K562 (cell line): ENCODE data around the gene MTHFR. TPM values are rescaled to one million over a fixed set of nuclear protein-coding genes. Genes with fewer than 3 reads are reported as not detected.

Source experiments
- ATAC-seq: fragments of 200-7000 bp; cut with Tn5 transposase; 3 replicates; pipeline ENCODE4 v1.9.1; 2020; ENCODE audit warnings: moderate library complexity
- BruUV-seq: library from RNA; stranded (reverse); fragments of 400-500 nt; replicated peaks from 2 replicates; lab custom pipeline; 2021; lab: Mats Ljungman, UMichigan
- CTCF ChIA-PET: fragments of 300-600 bp; formaldehyde crosslinking; extraction: SDS; loops from one replicate; lab custom pipeline; 2021; ENCODE audit warnings: low intra/inter-chr PET ratio; lab: Yijun Ruan, JAX
- POLR2A ChIA-PET: fragments of 300-600, 350-650 bp; sonication (Branson Sonifier 250); formaldehyde crosslinking; extraction: SDS; loops from one replicate; lab custom pipeline; 2021; ENCODE audit warnings: antibody characterized with exemption, inconsistent platforms; lab: Yijun Ruan, JAX
- DNase-seq, 4 experiments: peaks; one replicate each; pipeline versions ENCODE4 v3.0.0 to v3.0.0-alpha.2; 2011 to 2018; ENCODE audit warnings: low spot score in 3 of 4, mixed read lengths in 3 of 4; ENCODE audit errors: extremely low read depth in 1 of 4
- FAIRE-seq: peaks from 2 replicates; lab custom pipeline; 2011; peaks lifted over from hg19 to GRCh38; lab: Jason Lieb, UNC
- H2AFZ ChIP-seq: 2 replicates; pipeline ENCODE4 v1.6.0; 2011; ENCODE audit warnings: low read depth, low read length, control low read depth, inconsistent platforms
- H3K27ac ChIP-seq: fragments of 200-600 bp; 3 replicates; pipeline ENCODE4 v1.8.0; 2011; ENCODE audit warnings: low read depth, mild to moderate bottlenecking, control low read depth, inconsistent platforms, low read length, moderate library complexity, mixed read lengths; ENCODE audit errors: extremely low read depth
- H3K27me3 ChIP-seq, 2 experiments: fragments of 300-600 bp in 1 of 2; 2 replicates in 1 of 2; 3 replicates in 1 of 2; pipeline versions ENCODE4 v1.6.0 to v1.8.0; 2011; ENCODE audit warnings: inconsistent platforms in 2 of 2, low read length in 2 of 2, mild to moderate bottlenecking in 1 of 2, mixed read lengths in 1 of 2, moderate library complexity in 1 of 2; ENCODE audit not compliant: control insufficient read depth in 2 of 2, insufficient read depth in 2 of 2
- H3K36me3 ChIP-seq: fragments of 300-600 bp; 3 replicates; pipeline ENCODE4 v1.8.0; 2011; ENCODE audit warnings: mild to moderate bottlenecking, low read length, inconsistent platforms; ENCODE audit not compliant: control insufficient read depth, insufficient read depth
- H3K4me1 ChIP-seq, 2 experiments: fragments of 200-600 bp in 1 of 2; replicated peaks in 1 of 2; 2 replicates in 1 of 2; 3 replicates in 1 of 2; pipeline versions ENCODE4 v1.5.1 to v1.8.0; 2011; ENCODE audit warnings: inconsistent platforms in 2 of 2, low read length in 2 of 2, mild to moderate bottlenecking in 1 of 2, mixed read lengths in 1 of 2, moderate library complexity in 1 of 2; ENCODE audit not compliant: control insufficient read depth in 2 of 2, insufficient read depth in 2 of 2
- H3K4me2 ChIP-seq: 2 replicates; pipeline ENCODE4 v1.6.1; 2011; ENCODE audit warnings: low read length, control low read depth, inconsistent platforms, mixed read lengths; ENCODE audit not compliant: insufficient read depth
- H3K4me3 ChIP-seq: fragments of 200-600 bp; sonication (generic), shearing (Covaris generic); 2 replicates; pipeline ENCODE4 v1.5.1; 2016; ENCODE audit warnings: control low read depth, inconsistent platforms
- H3K79me2 ChIP-seq: fragments of 200-600 bp; 3 replicates; pipeline ENCODE4 v1.8.0; 2011; ENCODE audit warnings: low read length, inconsistent platforms; ENCODE audit not compliant: control insufficient read depth, insufficient read depth
- H3K9ac ChIP-seq, 2 experiments: 2 replicates each; pipeline versions ENCODE4 v1.6.0 to v1.6.1; 2011; ENCODE audit warnings: low read depth in 2 of 2, low read length in 2 of 2, control low read depth in 1 of 2, inconsistent platforms in 1 of 2, mild to moderate bottlenecking in 1 of 2, mixed read lengths in 1 of 2; ENCODE audit not compliant: insufficient read depth in 1 of 2
- H3K9me1 ChIP-seq: one replicate; pipeline ENCODE4 v1.6.0; 2011; ENCODE audit warnings: inconsistent platforms, mild to moderate bottlenecking, low read length, moderate library complexity; ENCODE audit not compliant: control insufficient read depth, insufficient read depth
- H3K9me3 ChIP-seq: replicated peaks from 2 replicates; pipeline ENCODE4 v1.5.1; 2011; ENCODE audit warnings: low read depth, low read length, inconsistent platforms; ENCODE audit not compliant: control insufficient read depth, insufficient read depth
- H4K20me1 ChIP-seq: replicated peaks from 2 replicates; pipeline ENCODE4 v1.6.1; 2011; ENCODE audit warnings: low read length, inconsistent platforms, mixed read lengths; ENCODE audit not compliant: control insufficient read depth, insufficient read depth
- MYNN ChIP-seq, 2 experiments: sonication (generic); formaldehyde crosslinking in 1 of 2; IDR thresholded peaks; 2 replicates each; pipeline versions ENCODE4 v1.5.0 to v1.6.1; 2016 to 2020; ENCODE audit warnings: antibody characterized with exemption in 1 of 2, missing genetic modification reagents in 1 of 2
- POLR2G ChIP-seq: fragments of 200-400 bp; formaldehyde crosslinking; IDR thresholded peaks from 2 replicates; pipeline ENCODE4 v1.6.1; 2017; ENCODE audit warnings: low read depth, mild to moderate bottlenecking, antibody characterized with exemption, low read length, moderate library complexity
- RBBP5 ChIP-seq: fragments of 200-600 bp; sonication (generic); IDR thresholded peaks from 2 replicates; pipeline ENCODE4 v1.6.1; 2012; ENCODE audit warnings: borderline replicate concordance, mild to moderate bottlenecking, low read length, control low read depth, inconsistent platforms; ENCODE audit not compliant: insufficient read depth, poor library complexity, severe bottlenecking
- SMC3 ChIP-seq: conservative IDR thresholded peaks from 2 replicates; pipeline ENCODE4 v1.6.1; 2011; ENCODE audit warnings: low read depth, low read length, improper control_type of control experiment; ENCODE audit not compliant: insufficient read depth
- WGBS: fragments of 100-300 bp; shearing (Covaris generic); methylation state at CpG from one replicate; pipeline ENCODE4 v1.1.6; 2016; ENCODE audit warnings: low coverage, mixed read lengths; ENCODE audit not compliant: insufficient coverage; ENCODE audit errors: missing lambda C conversion rate; 5-methylcytosine and 5-hydroxymethylcytosine counted together
- in situ Hi-C: fragments of 300-500 bp; cut with MboI; formaldehyde crosslinking; loops from 4 replicates; pipeline ENCODE4 v1.15.0; 2018; ENCODE audit warnings: inconsistent platforms, mixed read lengths
- intact Hi-C: fragments of 100-400 bp; cut with micrococcal nuclease; formaldehyde crosslinking; loops from 2 replicates; pipeline ENCODE4 v1.14.2; 2022
- polyA plus RNA-seq, 8 experiments: library from polyadenylated mRNA; depleted of rRNA in 4 of 8; stranded (reverse) in 5 of 8; unstranded in 3 of 8; fragments of >200 nt; fragmentation: Nextera tagmentation in 2 of 8; fragmentation: Illumina TruSeq in 1 of 8; extraction: Ambion mirVana in 2 of 8; extraction: Trizol in 1 of 8; gene quantifications; 2 replicates each; pipeline versions ENCODE4 v1.2.1 to v1.2.3, GENCODE V29; 2011 to 2014; ENCODE audit warnings: inconsistent platforms in 1 of 8, missing spikeins in 1 of 8
- total RNA-seq, 7 experiments: library from RNA; depleted of rRNA in 6 of 7; stranded (reverse); fragments of >200 nt in 6 of 7; fragmentation: Illumina TruSeq in 2 of 7; extraction: Trizol in 2 of 7; gene quantifications; 2 replicates each; pipeline versions ENCODE4 v1.2.1 to v1.2.3, GENCODE V29; 2011 to 2021; ENCODE audit warnings: low replicate concordance in 1 of 7

Gene MTHFR
- total and polyA plus RNA-seq, 9 of the 15 experiments (the other 6 are each of a cell fraction or from before 2014, with no cell fraction given): 5.0 to 104 (median 62.6) TPM

DNA sequence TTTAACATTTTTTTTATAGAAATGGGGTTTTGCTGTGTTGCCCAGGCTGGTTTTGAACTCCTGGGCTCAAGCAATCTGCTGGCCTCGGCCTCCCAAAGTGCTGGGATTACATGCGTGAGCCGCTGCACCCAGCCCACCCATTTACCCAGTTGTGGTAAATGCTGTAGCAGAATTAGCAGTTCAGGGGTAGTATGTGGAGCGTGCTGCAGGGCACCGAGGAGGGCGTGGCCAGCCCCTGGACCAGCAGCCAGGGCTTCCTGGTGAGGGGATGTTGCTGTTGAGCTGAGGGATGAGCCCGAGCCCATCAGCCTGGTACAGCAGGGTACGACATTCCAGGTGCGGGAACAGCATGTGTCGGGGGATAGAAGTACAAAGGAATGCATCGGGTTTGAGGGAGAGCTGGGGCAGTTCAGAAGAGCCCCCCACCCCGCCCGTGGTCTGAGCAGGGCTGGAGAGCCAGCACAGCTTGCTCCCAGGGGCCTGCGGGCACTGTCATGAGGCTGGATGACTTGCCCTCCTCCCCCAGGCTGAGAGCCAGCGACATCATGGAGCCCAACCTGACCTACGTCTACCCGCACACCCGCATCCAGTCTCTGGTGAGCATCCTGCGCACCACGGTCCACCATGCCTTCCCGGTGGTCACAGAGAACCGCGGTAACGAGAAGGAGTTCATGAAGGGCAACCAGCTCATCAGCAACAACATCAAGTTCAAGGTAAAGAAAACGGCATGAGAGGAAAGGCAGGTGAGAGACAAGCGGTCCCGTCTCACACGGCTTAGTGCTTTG lies 29.9 kb upstream of the MTHFR start:
- Histone ChIP-seq H3K4me3 (no peak overlapping the region), H3K4me1 (peaks cover 9 to 20% of the 10 kb centered on the region in 2 experiments; a peak in 4 of 5 replicates), H3K4me2 (no peak overlapping the region), H3K27ac (no peak overlapping the region), H2AFZ (no peak overlapping the region), H3K9me1 (no peaks in the 10 kb centered on the region), H3K79me2 (no peaks in the 10 kb centered on the region), H4K20me1 (no peaks in the 10 kb centered on the region), H3K27me3 (no peaks in the 10 kb centered on the region), H3K36me3 (peaks cover 97% of the 10 kb centered on the region), H3K9ac (peak overlapping the region in 1 of 2 experiments; percentile 0; a peak in 1 of 4 replicates), H3K9me3 (no peaks in the 10 kb centered on the region)
- POLR2A ChIA-PET: interaction anchor here (0.5 to 14.0 kb wide), 5 partner anchors 12 to 73 kb away, joined by 3 to 304 read pairs (median 4); no protein-coding TSS in a partner anchor
- in situ Hi-C loops: no loop called here
- intact Hi-C loops: no loop called here
- no peak for FAIRE-seq
- DNase-seq: no peak
- CTCF ChIA-PET: no interaction called here
- 91% methylated on average over 25 of the region's 28 CpGs for WGBS
- TF ChIP-seq POLR2G: 0 out of 2 replicates have a peak, but pooled peaks have one; percentile 17
- peak; percentile 26 for TF ChIP-seq RBBP5
- TF ChIP-seq SMC3: no peak
- TF ChIP-seq MYNN (IDR thresholded peaks at IDR 0.05): no peak
- TF ChIP-seq MYNN (CRISPR knock-in tag; IDR thresholded peaks at IDR 0.05): 0 out of 2 replicates have a peak, but pooled peaks have one; percentile 4
- BruUV-seq: no TSS peak
- no peak for ATAC-seq
